ENCODE data around the gene RAB6C.
"Not testable (repeated sequence)": the region's sequence is repeated elsewhere in the genome, so short reads cannot be mapped to it uniquely, and the experiment has no call there.

Gene RAB6C

DNA sequence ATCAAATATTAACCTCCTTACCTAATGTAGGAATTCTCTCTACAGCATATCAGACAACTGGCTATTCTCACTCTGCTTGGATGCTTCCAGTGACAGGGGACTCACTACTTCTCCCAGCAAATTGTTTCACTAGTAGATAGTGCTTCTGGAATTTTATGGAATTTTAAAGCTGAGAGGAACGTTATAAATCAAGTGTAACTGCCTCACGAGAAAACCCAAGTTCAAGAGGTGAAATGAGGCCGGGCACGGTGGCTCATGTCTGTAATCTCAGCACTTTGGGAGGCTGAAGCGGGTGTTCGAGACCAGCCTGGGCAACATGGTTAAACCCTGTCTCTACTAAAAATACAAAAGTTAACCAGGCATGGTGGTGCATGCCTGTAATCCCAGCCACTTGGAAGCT, 23.3 kb upstream of the RAB6C start:
- H3K9ac ChIP-seq (ENCODE audit: low read length in 5 of 5); H3K4me3 ChIP-seq (ENCODE audit: low read depth in 1 of 5, low read length in 5 of 5); H3K9me3 ChIP-seq (ENCODE audit: control insufficient read depth in 5 of 5, low read length in 5 of 5); H3K27me3 ChIP-seq (ENCODE audit: control insufficient read depth in 5 of 5, insufficient read depth in 4 of 5, low read length in 5 of 5); H3K36me3 ChIP-seq (ENCODE audit: control insufficient read depth in 5 of 5, insufficient read depth in 5 of 5, low read length in 5 of 5); H3K27ac ChIP-seq (ENCODE audit: low read depth, low read length); H3K4me1 ChIP-seq (ENCODE audit: control insufficient read depth in 5 of 5, insufficient read depth in 5 of 5, low read length in 5 of 5): not testable (repeated sequence)

DNA sequence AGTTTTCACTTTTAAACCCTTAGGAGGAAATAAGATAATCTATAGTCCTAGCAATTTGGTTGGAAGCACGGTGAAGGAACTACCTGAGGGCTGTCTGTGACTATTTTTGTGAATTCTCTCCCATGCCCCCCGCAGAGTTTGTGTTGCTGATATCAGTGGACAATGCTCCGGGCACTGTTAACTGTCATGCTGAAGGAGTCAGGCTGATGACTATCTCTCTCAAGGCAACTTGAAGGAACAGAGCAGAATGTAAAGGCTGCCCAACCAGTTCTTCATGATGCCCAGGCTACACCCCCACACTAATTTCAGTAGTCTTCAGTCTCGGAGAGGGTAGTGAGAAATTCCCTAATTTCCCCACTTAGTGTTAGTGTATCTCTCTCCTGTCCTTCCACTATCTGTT, 21.6 kb upstream of the RAB6C start:
- Histone ChIP-seq H3K9ac (ENCODE audit: low read length in 5 of 5) (no peak overlapping the region), H3K4me1 (ENCODE audit: control insufficient read depth in 5 of 5, insufficient read depth in 5 of 5, low read length in 5 of 5) (no peaks in the 10 kb centered on the region), H3K36me3 (ENCODE audit: control insufficient read depth in 5 of 5, insufficient read depth in 5 of 5, low read length in 5 of 5) (no peaks in the 10 kb centered on the region), H3K27ac (ENCODE audit: low read depth, low read length) (no peak overlapping the region), H3K4me3 (ENCODE audit: low read depth in 1 of 5, low read length in 5 of 5) (no peak overlapping the region), H3K9me3 (ENCODE audit: control insufficient read depth in 5 of 5, low read length in 5 of 5) (no peaks in the 10 kb centered on the region), H3K27me3 (ENCODE audit: control insufficient read depth in 5 of 5, insufficient read depth in 4 of 5, low read length in 5 of 5) (no peaks in the 10 kb centered on the region)

DNA sequence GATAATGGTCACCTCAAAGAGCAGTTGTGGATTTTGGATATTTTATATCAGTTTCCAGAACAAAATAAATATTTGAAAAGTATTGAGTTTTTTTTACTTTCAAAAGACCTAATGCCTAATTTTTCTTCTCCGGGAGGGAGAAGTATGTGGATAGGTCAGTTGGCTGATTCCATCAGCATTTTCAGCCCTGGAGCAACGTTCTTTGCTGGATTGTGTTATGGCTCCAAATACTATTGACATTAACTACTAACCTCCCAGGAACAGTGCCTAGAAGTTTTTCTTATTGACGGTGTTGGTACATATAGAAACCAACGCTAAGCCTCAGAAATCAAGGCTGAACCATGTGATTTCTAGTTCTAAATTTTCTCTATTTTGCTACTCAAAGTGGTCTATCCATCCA, 20.7 kb upstream of the RAB6C start:
- not testable (repeated sequence) for H3K27me3 ChIP-seq (ENCODE audit: control insufficient read depth in 5 of 5, insufficient read depth in 4 of 5, low read length in 5 of 5); H3K36me3 ChIP-seq (ENCODE audit: control insufficient read depth in 5 of 5, insufficient read depth in 5 of 5, low read length in 5 of 5); H3K4me1 ChIP-seq (ENCODE audit: control insufficient read depth in 5 of 5, insufficient read depth in 5 of 5, low read length in 5 of 5); H3K4me3 ChIP-seq (ENCODE audit: low read depth in 1 of 5, low read length in 5 of 5); H3K9me3 ChIP-seq (ENCODE audit: control insufficient read depth in 5 of 5, low read length in 5 of 5); H3K27ac ChIP-seq (ENCODE audit: low read depth, low read length); H3K9ac ChIP-seq (ENCODE audit: low read length in 5 of 5)

DNA sequence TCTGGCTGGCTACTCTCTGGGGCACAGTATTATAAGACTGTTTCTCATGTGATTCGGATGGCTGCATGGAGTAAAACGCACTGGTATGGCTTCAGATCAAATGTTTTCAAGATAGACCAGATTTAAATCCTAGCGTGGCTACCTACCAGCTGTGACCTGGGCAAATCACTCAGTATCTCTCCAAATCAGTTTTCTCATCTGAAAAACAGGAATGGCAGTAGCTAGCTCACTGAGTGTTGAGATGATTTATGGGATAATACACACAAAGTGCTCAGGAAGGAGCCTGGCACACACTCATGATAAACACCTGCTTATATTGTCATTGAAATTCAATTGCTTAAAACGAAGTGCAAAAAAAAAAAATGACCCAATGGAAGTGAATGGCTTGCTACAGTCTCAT, 10.9 kb upstream of the RAB6C start:
- H3K9ac ChIP-seq (ENCODE audit: low read length in 5 of 5); H3K27me3 ChIP-seq (ENCODE audit: control insufficient read depth in 5 of 5, insufficient read depth in 4 of 5, low read length in 5 of 5); H3K4me1 ChIP-seq (ENCODE audit: control insufficient read depth in 5 of 5, insufficient read depth in 5 of 5, low read length in 5 of 5); H3K9me3 ChIP-seq (ENCODE audit: control insufficient read depth in 5 of 5, low read length in 5 of 5); H3K4me3 ChIP-seq (ENCODE audit: low read depth in 1 of 5, low read length in 5 of 5); H3K27ac ChIP-seq (ENCODE audit: low read depth, low read length); H3K36me3 ChIP-seq (ENCODE audit: control insufficient read depth in 5 of 5, insufficient read depth in 5 of 5, low read length in 5 of 5): not testable (repeated sequence)

DNA sequence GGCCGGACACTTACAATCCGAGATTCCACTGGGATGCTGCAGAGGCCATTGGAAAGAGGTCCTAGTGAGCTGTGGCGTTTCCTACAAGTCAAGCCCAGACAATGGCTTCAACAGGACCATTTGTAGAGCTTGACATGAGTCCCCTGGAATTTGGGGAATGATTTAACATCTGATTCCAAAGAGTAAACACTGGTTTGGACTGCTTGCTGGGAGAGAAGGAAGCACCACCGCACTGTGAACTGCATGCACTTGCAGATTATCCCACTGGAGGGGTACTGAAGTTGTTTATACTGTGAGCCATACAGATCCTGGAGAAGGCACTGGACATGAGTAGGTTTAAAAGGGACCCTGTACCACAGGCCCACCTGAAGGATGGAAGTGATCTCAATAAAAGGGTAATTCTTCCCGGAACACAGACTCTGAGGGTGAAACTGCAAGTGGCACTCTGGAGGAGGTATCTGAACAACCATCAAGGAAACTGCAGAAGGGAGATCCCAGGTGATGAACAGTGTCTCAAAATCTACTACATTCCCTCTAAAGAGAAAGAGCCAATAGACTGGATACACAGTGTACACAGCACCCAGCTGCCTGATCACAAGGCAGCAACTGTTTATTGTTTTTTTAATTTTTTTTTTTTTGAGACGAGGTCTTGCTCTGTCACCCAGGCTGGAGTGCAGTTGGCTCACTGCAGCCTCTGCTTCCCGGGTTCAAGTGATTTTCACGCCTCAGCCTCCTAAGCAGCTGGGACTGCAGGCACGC, 4.3 kb upstream of the RAB6C start:
- Histone ChIP-seq H3K4me1 (ENCODE audit: control insufficient read depth in 5 of 5, insufficient read depth in 5 of 5, low read length in 5 of 5) (peaks cover 0 to 5% (median 0%) of the 10 kb centered on the region in 5 donors), H3K27me3 (ENCODE audit: control insufficient read depth in 5 of 5, insufficient read depth in 4 of 5, low read length in 5 of 5) (peaks cover 0 to 14% (median 2%) of the 10 kb centered on the region in 5 donors), H3K9ac (ENCODE audit: low read length in 5 of 5) (no peak overlapping the region), H3K36me3 (ENCODE audit: control insufficient read depth in 5 of 5, insufficient read depth in 5 of 5, low read length in 5 of 5) (no peaks in the 10 kb centered on the region), H3K4me3 (ENCODE audit: low read depth in 1 of 5, low read length in 5 of 5) (no peak overlapping the region), H3K27ac (ENCODE audit: low read depth, low read length) (no peak overlapping the region), H3K9me3 (ENCODE audit: control insufficient read depth in 5 of 5, low read length in 5 of 5) (no peaks in the 10 kb centered on the region)

DNA sequence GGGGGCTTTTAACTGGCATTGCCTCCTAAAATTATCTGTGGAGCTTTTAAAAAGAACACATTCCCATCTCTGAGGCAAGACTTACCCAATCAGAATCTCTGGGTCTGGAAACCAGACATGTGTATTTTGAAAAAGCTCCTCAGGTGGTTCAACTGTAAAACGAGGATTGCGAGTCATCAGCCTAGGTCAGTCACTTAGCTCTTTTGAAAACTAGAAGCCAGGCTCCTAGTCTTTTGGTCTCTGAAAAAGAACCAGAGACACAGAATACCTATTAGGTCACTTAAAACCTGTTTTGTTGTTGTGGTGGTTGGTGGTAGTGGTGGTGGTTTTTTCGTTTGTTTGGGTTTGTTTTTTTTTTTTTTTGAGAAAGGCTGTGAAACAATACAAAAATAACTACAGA, 2.5 kb upstream of the RAB6C start:
- not testable (repeated sequence) for H3K9me3 ChIP-seq (ENCODE audit: control insufficient read depth in 5 of 5, low read length in 5 of 5); H3K4me1 ChIP-seq (ENCODE audit: control insufficient read depth in 5 of 5, insufficient read depth in 5 of 5, low read length in 5 of 5); H3K4me3 ChIP-seq (ENCODE audit: low read depth in 1 of 5, low read length in 5 of 5); H3K9ac ChIP-seq (ENCODE audit: low read length in 5 of 5); H3K27ac ChIP-seq (ENCODE audit: low read depth, low read length); H3K36me3 ChIP-seq (ENCODE audit: control insufficient read depth in 5 of 5, insufficient read depth in 5 of 5, low read length in 5 of 5)
- H3K27me3 ChIP-seq (ENCODE audit: control insufficient read depth in 5 of 5, insufficient read depth in 4 of 5, low read length in 5 of 5), result peaks cover 0 to 14% (median 2%) of the 10 kb centered on the region in 5 donors

DNA sequence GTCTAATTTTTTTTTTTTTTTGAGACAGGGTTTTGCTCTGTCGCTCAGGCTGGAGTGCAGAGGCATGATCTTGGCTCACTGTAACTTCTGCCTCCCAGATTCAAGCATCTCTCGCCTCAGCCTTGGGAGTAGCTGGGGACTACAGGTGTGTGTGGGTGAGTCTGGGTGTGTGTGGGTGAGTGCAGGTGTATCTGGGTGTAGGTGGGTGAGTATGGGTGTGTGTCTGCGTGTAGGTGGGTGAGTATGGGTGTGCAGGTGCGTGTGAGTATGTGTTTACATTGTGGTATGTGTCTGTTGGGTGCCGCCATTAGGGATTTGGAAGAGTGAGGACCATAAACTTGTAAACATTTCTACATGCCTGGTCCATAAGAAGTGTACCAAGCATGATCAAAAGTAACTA, 1.5 kb upstream of the RAB6C start:
- Histone ChIP-seq H3K9ac (ENCODE audit: low read length in 5 of 5) (no peak overlapping the region), H3K9me3 (ENCODE audit: control insufficient read depth in 5 of 5, low read length in 5 of 5) (no peaks in the 10 kb centered on the region), H3K36me3 (ENCODE audit: control insufficient read depth in 5 of 5, insufficient read depth in 5 of 5, low read length in 5 of 5) (no peaks in the 10 kb centered on the region), H3K4me1 (ENCODE audit: control insufficient read depth in 5 of 5, insufficient read depth in 5 of 5, low read length in 5 of 5) (peaks cover 0 to 5% (median 0%) of the 10 kb centered on the region in 5 donors), H3K27me3 (ENCODE audit: control insufficient read depth in 5 of 5, insufficient read depth in 4 of 5, low read length in 5 of 5) (peaks cover 0 to 14% (median 2%) of the 10 kb centered on the region in 5 donors), H3K27ac (ENCODE audit: low read depth, low read length) (no peak overlapping the region), H3K4me3 (ENCODE audit: low read depth in 1 of 5, low read length in 5 of 5) (no peak overlapping the region)

DNA sequence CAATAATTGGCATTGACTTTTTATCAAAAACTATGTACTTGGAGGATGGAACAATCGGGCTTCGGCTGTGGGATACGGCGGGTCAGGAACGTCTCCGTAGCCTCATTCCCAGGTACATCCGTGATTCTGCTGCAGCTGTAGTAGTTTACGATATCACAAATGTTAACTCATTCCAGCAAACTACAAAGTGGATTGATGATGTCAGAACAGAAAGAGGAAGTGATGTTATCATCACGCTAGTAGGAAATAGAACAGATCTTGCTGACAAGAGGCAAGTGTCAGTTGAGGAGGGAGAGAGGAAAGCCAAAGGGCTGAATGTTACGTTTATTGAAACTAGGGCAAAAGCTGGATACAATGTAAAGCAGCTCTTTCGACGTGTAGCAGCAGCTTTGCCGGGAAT, 780 bp downstream of the RAB6C start:
- not testable (repeated sequence) for H3K27ac ChIP-seq (ENCODE audit: low read depth, low read length); H3K9ac ChIP-seq (ENCODE audit: low read length in 5 of 5); H3K36me3 ChIP-seq (ENCODE audit: control insufficient read depth in 5 of 5, insufficient read depth in 5 of 5, low read length in 5 of 5); H3K4me1 ChIP-seq (ENCODE audit: control insufficient read depth in 5 of 5, insufficient read depth in 5 of 5, low read length in 5 of 5); H3K9me3 ChIP-seq (ENCODE audit: control insufficient read depth in 5 of 5, low read length in 5 of 5)
- Histone ChIP-seq H3K4me3 (ENCODE audit: low read depth in 1 of 5, low read length in 5 of 5) (peak overlapping the region in 1 of 5 donors; percentile 37), H3K27me3 (ENCODE audit: control insufficient read depth in 5 of 5, insufficient read depth in 4 of 5, low read length in 5 of 5) (peaks cover 0 to 14% (median 2%) of the 10 kb centered on the region in 5 donors)

DNA sequence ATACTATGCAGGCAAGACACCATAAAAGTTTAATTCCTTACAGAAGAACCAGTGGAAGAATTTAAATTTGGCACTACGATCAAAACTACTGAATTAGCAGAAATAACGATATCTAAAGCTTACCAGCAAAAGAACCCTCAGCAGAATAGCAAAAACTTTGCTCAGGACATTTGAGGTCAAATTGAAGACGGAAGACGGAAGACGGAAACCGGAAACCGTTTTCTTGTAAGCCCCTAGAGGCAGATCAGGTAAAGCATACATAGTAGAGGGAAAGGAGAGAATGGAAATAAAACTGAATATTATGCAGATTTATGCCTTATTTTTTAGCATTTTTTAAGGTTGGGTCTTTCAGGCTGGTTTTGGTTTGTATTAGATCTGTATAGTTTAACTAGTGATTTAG, 2.2 kb downstream of the RAB6C start:
- H3K9ac ChIP-seq (ENCODE audit: low read length in 5 of 5); H3K27ac ChIP-seq (ENCODE audit: low read depth, low read length); H3K4me3 ChIP-seq (ENCODE audit: low read depth in 1 of 5, low read length in 5 of 5); H3K36me3 ChIP-seq (ENCODE audit: control insufficient read depth in 5 of 5, insufficient read depth in 5 of 5, low read length in 5 of 5); H3K4me1 ChIP-seq (ENCODE audit: control insufficient read depth in 5 of 5, insufficient read depth in 5 of 5, low read length in 5 of 5); H3K9me3 ChIP-seq (ENCODE audit: control insufficient read depth in 5 of 5, low read length in 5 of 5): not testable (repeated sequence)
- H3K27me3 ChIP-seq (ENCODE audit: control insufficient read depth in 5 of 5, insufficient read depth in 4 of 5, low read length in 5 of 5), result peaks cover 0 to 16% (median 2%) of the 10 kb centered on the region in 5 donors

DNA sequence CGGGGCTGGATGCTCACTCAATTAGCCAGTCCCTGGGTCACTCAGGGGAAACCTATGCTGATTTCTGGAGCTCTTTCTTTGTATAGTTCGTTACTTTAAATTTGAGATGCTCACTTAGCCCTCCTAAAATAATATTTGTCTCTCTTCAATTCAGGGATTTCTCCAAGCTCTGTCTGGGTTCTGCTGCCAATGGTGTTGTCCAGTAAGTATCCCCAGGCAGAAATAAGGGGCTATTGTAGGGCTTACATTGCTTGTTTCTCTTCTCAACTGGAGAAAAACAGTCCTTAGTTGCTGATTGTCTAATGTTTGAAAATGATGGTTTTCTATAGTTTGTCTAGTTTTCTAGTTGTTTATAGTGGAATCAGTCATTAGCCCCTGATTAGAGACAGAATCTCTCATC, 5.0 kb downstream of the RAB6C start:
- Histone ChIP-seq H3K9ac (ENCODE audit: low read length in 5 of 5) (no peak overlapping the region), H3K27me3 (ENCODE audit: control insufficient read depth in 5 of 5, insufficient read depth in 4 of 5, low read length in 5 of 5) (peaks cover 0 to 6% (median 0%) of the 10 kb centered on the region in 5 donors), H3K4me1 (ENCODE audit: control insufficient read depth in 5 of 5, insufficient read depth in 5 of 5, low read length in 5 of 5) (peaks cover 0 to 5% (median 0%) of the 10 kb centered on the region in 5 donors), H3K4me3 (ENCODE audit: low read depth in 1 of 5, low read length in 5 of 5) (no peak overlapping the region), H3K36me3 (ENCODE audit: control insufficient read depth in 5 of 5, insufficient read depth in 5 of 5, low read length in 5 of 5) (no peaks in the 10 kb centered on the region), H3K27ac (ENCODE audit: low read depth, low read length) (no peak overlapping the region), H3K9me3 (ENCODE audit: control insufficient read depth in 5 of 5, low read length in 5 of 5) (no peaks in the 10 kb centered on the region)

Measured in subcutaneous abdominal adipose tissue (tissue), 5 donors.